ENCODE data around the gene CPT1B. TPM values are rescaled to one million over a fixed set of nuclear protein-coding genes. Genes with fewer than 3 reads are reported as not detected.

The CPT1B gene
- total and polyA plus RNA-seq, 2 donors (not counting 1 experiment from before 2014, with no cell fraction given) = 55.0 to 109 TPM

- H2AFZ ChIP-seq (ENCODE audit: insufficient read depth, low read depth, low read length, poor library complexity, severe bottlenecking) = no peak overlapping the region
- DNase-seq = no peak
- Mint-ChIP-seq H3K27ac (no peak overlapping the region), H3K4me1 (peaks cover 15% of the 10 kb centered on the region), H3K27me3 (no peaks in the 10 kb centered on the region), H3K4me3 (no peak overlapping the region), H3K9me3 (ENCODE audit: insufficient read depth) (no peaks in the 10 kb centered on the region)
- no peaks in the 10 kb centered on the region for H4K20me1 ChIP-seq (ENCODE audit: control insufficient read depth, insufficient read depth, low read length, poor library complexity, severe bottlenecking)
- H3K9me3 ChIP-seq (ENCODE audit: control extremely low read depth in 1 of 3, control insufficient read depth in 2 of 3, insufficient read depth in 1 of 3, low read length in 2 of 3) = no peaks in the 10 kb centered on the region
- peaks cover 14 to 19% of the 10 kb centered on the region in 2 donors for H3K4me1 ChIP-seq (ENCODE audit: control insufficient read depth in 2 of 2, insufficient read depth in 2 of 2, low read length in 2 of 2)
- no peaks in the 10 kb centered on the region for H3K36me3 ChIP-seq (replicated peaks in 1 of 2; ENCODE audit: control extremely low read depth in 1 of 2, control insufficient read depth in 1 of 2, extremely low read depth in 1 of 2, insufficient read depth in 2 of 2, low read length in 1 of 2)
- ChIA-PET CTCF (no interaction called here), POLR2A (no interaction called here)
- no peak overlapping the region for H3K9ac ChIP-seq (ENCODE audit: low read length)
- WGBS (ENCODE audit: insufficient coverage) = 97% methylated on average over 6 of the region's 8 CpGs
- H3K79me2 ChIP-seq (ENCODE audit: control insufficient read depth, insufficient read depth, low read length) = peaks cover 23% of the 10 kb centered on the region
- intact Hi-C loops (cut with micrococcal nuclease) = no loop called here
- no peak for ATAC-seq (ENCODE audit: low read depth)
- no peak for TF ChIP-seq EZH2 (IDR thresholded peaks at IDR 0.05; ENCODE audit: borderline replicate concordance, insufficient read depth, low read depth, low read length, poor library complexity, severe bottlenecking)
- TF ChIP-seq, protein P1, sequence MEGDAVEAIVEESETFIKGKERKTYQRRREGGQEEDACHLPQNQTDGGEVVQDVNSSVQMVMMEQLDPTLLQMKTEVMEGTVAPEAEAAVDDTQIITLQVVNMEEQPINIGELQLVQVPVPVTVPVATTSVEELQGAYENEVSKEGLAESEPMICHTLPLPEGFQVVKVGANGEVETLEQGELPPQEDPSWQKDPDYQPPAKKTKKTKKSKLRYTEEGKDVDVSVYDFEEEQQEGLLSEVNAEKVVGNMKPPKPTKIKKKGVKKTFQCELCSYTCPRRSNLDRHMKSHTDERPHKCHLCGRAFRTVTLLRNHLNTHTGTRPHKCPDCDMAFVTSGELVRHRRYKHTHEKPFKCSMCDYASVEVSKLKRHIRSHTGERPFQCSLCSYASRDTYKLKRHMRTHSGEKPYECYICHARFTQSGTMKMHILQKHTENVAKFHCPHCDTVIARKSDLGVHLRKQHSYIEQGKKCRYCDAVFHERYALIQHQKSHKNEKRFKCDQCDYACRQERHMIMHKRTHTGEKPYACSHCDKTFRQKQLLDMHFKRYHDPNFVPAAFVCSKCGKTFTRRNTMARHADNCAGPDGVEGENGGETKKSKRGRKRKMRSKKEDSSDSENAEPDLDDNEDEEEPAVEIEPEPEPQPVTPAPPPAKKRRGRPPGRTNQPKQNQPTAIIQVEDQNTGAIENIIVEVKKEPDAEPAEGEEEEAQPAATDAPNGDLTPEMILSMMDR (IDR thresholded peaks at IDR 0.05) = no peak
- H3K4me3 ChIP-seq (ENCODE audit: control extremely low read depth in 1 of 5, extremely low read depth in 1 of 5, insufficient read depth in 1 of 5, low read depth in 2 of 5, low read length in 4 of 5) = no peak overlapping the region
- no peak overlapping the region for H3K27ac ChIP-seq (ENCODE audit: low read length in 2 of 2)
- H3K4me2 ChIP-seq (replicated peaks; ENCODE audit: low read depth, low read length, poor library complexity, severe bottlenecking) = no peak overlapping the region
- no peaks in the 10 kb centered on the region for H3K27me3 ChIP-seq (replicated peaks in 1 of 4; ENCODE audit: control extremely low read depth in 1 of 4, control insufficient read depth in 3 of 4, insufficient read depth in 4 of 4, low read length in 3 of 4)
Observed at GRCh38 chr22:50553310-50553709, 24.9 kb downstream of the CPT1B start.

GRCh38 chr22:50551160-50551752 is 27.0 kb downstream of the CPT1B start:
- 99% methylated on average over 8 of the region's 11 CpGs for WGBS (ENCODE audit: insufficient coverage)
- no peak overlapping the region for H3K27ac ChIP-seq (ENCODE audit: low read length in 2 of 2)
- H3K9me3 Mint-ChIP-seq (ENCODE audit: insufficient read depth) = no peaks in the 10 kb centered on the region
- H3K9ac ChIP-seq (ENCODE audit: low read length) = no peak overlapping the region
- no peak overlapping the region for H3K4me2 ChIP-seq (replicated peaks; ENCODE audit: low read depth, low read length, poor library complexity, severe bottlenecking)
- no peaks in the 10 kb centered on the region for H3K27me3 Mint-ChIP-seq
- ChIA-PET POLR2A (interaction anchor here (0.6 to 0.8 kb wide), 3 partner anchors 10 to 16 kb away, joined by 3 read pairs; no protein-coding TSS in a partner anchor), CTCF (interaction anchor here (1.0 to 3.9 kb wide), 4 partner anchors 11 to 26 kb away, joined by 3 to 17 read pairs (median 4); partner anchors contain the start of genes SCO2 and SYCE3)
- ATAC-seq (ENCODE audit: low read depth) (no peak), DNase-seq (no peak)
- no peaks in the 10 kb centered on the region for H3K27me3 ChIP-seq (replicated peaks in 1 of 4; ENCODE audit: control extremely low read depth in 1 of 4, control insufficient read depth in 3 of 4, insufficient read depth in 4 of 4, low read length in 3 of 4)
- H3K27ac Mint-ChIP-seq = no peak overlapping the region
- H3K79me2 ChIP-seq (ENCODE audit: control insufficient read depth, insufficient read depth, low read length) = peaks cover 23% of the 10 kb centered on the region
- peak overlapping the region; percentile 49 for H3K4me3 Mint-ChIP-seq
- no peaks in the 10 kb centered on the region for H4K20me1 ChIP-seq (ENCODE audit: control insufficient read depth, insufficient read depth, low read length, poor library complexity, severe bottlenecking)
- no peak overlapping the region for H2AFZ ChIP-seq (ENCODE audit: insufficient read depth, low read depth, low read length, poor library complexity, severe bottlenecking)
- H3K9me3 ChIP-seq (ENCODE audit: control extremely low read depth in 1 of 3, control insufficient read depth in 2 of 3, insufficient read depth in 1 of 3, low read length in 2 of 3) = no peaks in the 10 kb centered on the region
- no peak overlapping the region for H3K4me3 ChIP-seq (ENCODE audit: control extremely low read depth in 1 of 5, extremely low read depth in 1 of 5, insufficient read depth in 1 of 5, low read depth in 2 of 5, low read length in 4 of 5)
- H3K4me1 ChIP-seq (ENCODE audit: control insufficient read depth in 2 of 2, insufficient read depth in 2 of 2, low read length in 2 of 2) = peaks cover 18 to 23% of the 10 kb centered on the region in 2 donors
- no peaks in the 10 kb centered on the region for H3K36me3 ChIP-seq (replicated peaks in 1 of 2; ENCODE audit: control extremely low read depth in 1 of 2, control insufficient read depth in 1 of 2, extremely low read depth in 1 of 2, insufficient read depth in 2 of 2, low read length in 1 of 2)
- H3K4me1 Mint-ChIP-seq = peaks cover 18% of the 10 kb centered on the region
- TF ChIP-seq, protein P1 (IDR thresholded peaks at IDR 0.05) = no peak
- no peak for TF ChIP-seq EZH2 (IDR thresholded peaks at IDR 0.05; ENCODE audit: borderline replicate concordance, insufficient read depth, low read depth, low read length, poor library complexity, severe bottlenecking)
- intact Hi-C loops (cut with micrococcal nuclease) = no loop called here
